Spinal cord (tissue), 10 donors: ENCODE data around the gene APBA2. TPM values are rescaled to one million over a fixed set of nuclear protein-coding genes. Genes with fewer than 3 reads are reported as not detected.
"Not testable (repeated sequence)": the region's sequence is repeated elsewhere in the genome, so short reads cannot be mapped to it uniquely, and the experiment has no call there.

Source experiments
- DNase-seq, 6 donors: peaks; one replicate each; pipeline versions ENCODE4 v3.0.0 to v3.0.0-alpha.2; 2013 to 2015; ENCODE audit warnings: low spot score in 6 of 6, low read depth in 4 of 6
- H3K27ac ChIP-seq: one replicate; pipeline ENCODE4 v1.5.1; 2013; ENCODE audit warnings: low read depth, low read length, control low read depth
- H3K27me3 ChIP-seq: one replicate; pipeline ENCODE4 v1.6.1; 2013; ENCODE audit warnings: low read length; ENCODE audit not compliant: control insufficient read depth, insufficient read depth
- H3K36me3 ChIP-seq: one replicate; pipeline ENCODE4 v1.6.1; 2013; ENCODE audit warnings: low read length; ENCODE audit not compliant: control insufficient read depth, insufficient read depth
- H3K4me1 ChIP-seq: one replicate; pipeline ENCODE4 v1.6.1; 2013; ENCODE audit warnings: low read length; ENCODE audit not compliant: control insufficient read depth, insufficient read depth
- H3K4me3 ChIP-seq: one replicate; pipeline ENCODE4 v1.5.1; 2013; ENCODE audit warnings: low read depth, low read length, control low read depth
- H3K9me3 ChIP-seq: one replicate; pipeline ENCODE4 v1.6.1; 2013; ENCODE audit warnings: low read length; ENCODE audit not compliant: control insufficient read depth, insufficient read depth
- WGBS: methylation state at CpG from one replicate; pipeline ENCODE4 v1.1.5; 2013; ENCODE audit warnings: missing lambda C conversion rate; ENCODE audit not compliant: insufficient coverage; 5-methylcytosine and 5-hydroxymethylcytosine counted together
- polyA plus RNA-seq, 2 donors: library from polyadenylated mRNA; unstranded; fragments of 120-200 nt; gene quantifications; one replicate each; pipeline ENCODE4 v1.2.1, GENCODE V29; 2013; ENCODE audit not compliant: insufficient read length in 2 of 2
- total RNA-seq, 2 donors: library from RNA; depleted of rRNA in 1 of 2; stranded (reverse); fragments of 120-200 nt in 1 of 2; fragments of >200 nt in 1 of 2; gene quantifications; one replicate each; pipeline versions ENCODE4 v1.2.3 to v1.2.4, GENCODE V29; 2013 to 2014
- donor health status: healthy.

The APBA2 gene
- total and polyA plus RNA-seq, 4 donors, result 46.2 to 111 (median 89.9) TPM

GRCh38 chr15:29094711-29095110 is 208.9 kb downstream of the APBA2 start:
- Histone ChIP-seq H3K9me3 (no peaks in the 10 kb centered on the region), H3K27me3 (no peaks in the 10 kb centered on the region), H3K36me3 (peaks cover 54% of the 10 kb centered on the region), H3K4me3 (no peak overlapping the region), H3K4me1 (peaks cover 10% of the 10 kb centered on the region), H3K27ac (no peak overlapping the region)
- DNase-seq, result no peak
- 80% methylated on average over 1 of the region's 2 CpGs for WGBS

- Histone ChIP-seq H3K27me3 (no peaks in the 10 kb centered on the region), H3K9me3 (no peaks in the 10 kb centered on the region), H3K4me1 (no peaks in the 10 kb centered on the region), H3K36me3 (peaks cover 57% of the 10 kb centered on the region), H3K4me3 (no peak overlapping the region), H3K27ac (no peak overlapping the region)
- no peak for DNase-seq
- WGBS, result 88% methylated on average over 9 of the region's 9 CpGs
Measured at GRCh38 chr15:29095746-29096145, 210.0 kb downstream of the APBA2 start.

- 89% methylated on average over 10 of the region's 14 CpGs for WGBS
- no peak for DNase-seq
- H3K9me3 ChIP-seq, result no peaks in the 10 kb centered on the region
Measured at GRCh38 chr15:29097168-29097567, 211.4 kb downstream of the APBA2 start.

GRCh38 chr15:29097971-29098370 is 212.2 kb downstream of the APBA2 start:
- no peak overlapping the region for H3K27ac ChIP-seq
- H3K36me3 ChIP-seq, result peaks cover 54% of the 10 kb centered on the region
- H3K9me3 ChIP-seq, result no peaks in the 10 kb centered on the region
- DNase-seq, result peak in 1 of 6 donors; percentile 39
- no peak overlapping the region for H3K4me3 ChIP-seq
- no CpG with 5 or more reads among the region's 9 CpGs for WGBS
- peaks cover 1% of the 10 kb centered on the region for H3K4me1 ChIP-seq
- no peaks in the 10 kb centered on the region for H3K27me3 ChIP-seq

More at GRCh38 chr15:29097168-29097567, 211.4 kb downstream of the APBA2 start:
- no peaks in the 10 kb centered on the region for H3K4me1 ChIP-seq
- peaks cover 59% of the 10 kb centered on the region for H3K36me3 ChIP-seq
- H3K27me3 ChIP-seq, result no peaks in the 10 kb centered on the region
- no peak overlapping the region for H3K4me3 ChIP-seq
- no peak overlapping the region for H3K27ac ChIP-seq

GRCh38 chr15:29098652-29099051 is 212.9 kb downstream of the APBA2 start:
- Histone ChIP-seq H3K9me3 (no peaks in the 10 kb centered on the region), H3K27ac (no peak overlapping the region), H3K27me3 (no peaks in the 10 kb centered on the region), H3K4me1 (peaks cover 8% of the 10 kb centered on the region), H3K36me3 (peaks cover 55% of the 10 kb centered on the region), H3K4me3 (no peak overlapping the region)
- DNase-seq, result no peak
- 90% methylated on average over 13 of the region's 13 CpGs for WGBS

GRCh38 chr15:29099131-29099880 is 213.5 kb downstream of the APBA2 start:
- Histone ChIP-seq H3K36me3 (peaks cover 55% of the 10 kb centered on the region), H3K9me3 (no peaks in the 10 kb centered on the region), H3K4me1 (peaks cover 15% of the 10 kb centered on the region), H3K4me3 (no peak overlapping the region), H3K27ac (no peak overlapping the region), H3K27me3 (no peaks in the 10 kb centered on the region)
- no peak for DNase-seq
- 91% methylated on average over 10 of the region's 10 CpGs for WGBS

- peaks cover 64% of the 10 kb centered on the region for H3K36me3 ChIP-seq
- H3K9me3 ChIP-seq, result no peaks in the 10 kb centered on the region
- peaks cover 27% of the 10 kb centered on the region for H3K4me1 ChIP-seq
- DNase-seq, result no peak
- 79% methylated on average over 5 of the region's 7 CpGs for WGBS
- no peak overlapping the region for H3K27ac ChIP-seq
- H3K4me3 ChIP-seq, result no peak overlapping the region
- H3K27me3 ChIP-seq, result no peaks in the 10 kb centered on the region
Measured at GRCh38 chr15:29100486-29101000, 214.8 kb downstream of the APBA2 start.

- Histone ChIP-seq H3K9me3 (no peaks in the 10 kb centered on the region), H3K4me3 (no peak overlapping the region), H3K4me1 (peaks cover 30% of the 10 kb centered on the region), H3K36me3 (peaks cover 65% of the 10 kb centered on the region), H3K27ac (no peak overlapping the region), H3K27me3 (no peaks in the 10 kb centered on the region)
- DNase-seq, result no peak
- 96% methylated on average over 14 of the region's 16 CpGs for WGBS
Measured at GRCh38 chr15:29101491-29101890, 215.7 kb downstream of the APBA2 start.

- not testable (repeated sequence) for H3K27ac ChIP-seq, H3K4me3 ChIP-seq, H3K27me3 ChIP-seq, H3K9me3 ChIP-seq
- Histone ChIP-seq H3K4me1 (peaks cover 30% of the 10 kb centered on the region), H3K36me3 (peaks cover 68% of the 10 kb centered on the region)
- DNase-seq, result peak in 2 of 6 donors; percentile 67
- 70% methylated on average over 7 of the region's 10 CpGs for WGBS
Measured at GRCh38 chr15:29102173-29102794, 216.5 kb downstream of the APBA2 start.
